NCI-H524 (cell line): ENCODE results near the gene ALDH1L1.
A peak's percentile ranks its signal among the peaks of the same experiment; 100 is the strongest.
"Not testable (repeated sequence)": the region's sequence is repeated elsewhere in the genome, so short reads cannot be mapped to it uniquely, and the experiment has no call there.

Experiments
- DNase-seq, 2 experiments: peaks; one replicate each; lab custom pipeline; 2025; lab: John Stamatoyannopoulos, UW

Gene ALDH1L1

DNA sequence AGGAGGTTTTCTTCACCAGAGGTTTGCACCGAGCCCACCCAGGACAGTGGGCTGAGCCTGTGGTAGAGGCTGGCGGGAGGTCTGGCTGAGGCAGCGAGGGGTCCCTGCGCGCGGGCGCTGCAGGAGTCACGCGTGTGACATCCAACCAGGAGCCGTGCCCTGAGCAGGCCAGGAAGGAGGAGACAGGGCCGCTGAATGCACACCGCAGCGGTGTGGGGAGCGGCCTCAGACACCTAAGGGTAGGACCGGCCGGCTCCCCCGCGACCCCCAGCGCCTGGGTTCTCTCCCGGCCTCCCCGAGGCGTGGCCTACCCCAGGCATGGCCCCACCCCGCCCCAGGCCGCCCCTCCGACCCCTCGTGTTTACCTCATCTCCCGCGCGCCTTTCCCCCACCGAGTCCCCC lies 96.9 kb downstream of the ALDH1L1 start:
- peak; percentile 42 to 77 for DNase-seq

DNA sequence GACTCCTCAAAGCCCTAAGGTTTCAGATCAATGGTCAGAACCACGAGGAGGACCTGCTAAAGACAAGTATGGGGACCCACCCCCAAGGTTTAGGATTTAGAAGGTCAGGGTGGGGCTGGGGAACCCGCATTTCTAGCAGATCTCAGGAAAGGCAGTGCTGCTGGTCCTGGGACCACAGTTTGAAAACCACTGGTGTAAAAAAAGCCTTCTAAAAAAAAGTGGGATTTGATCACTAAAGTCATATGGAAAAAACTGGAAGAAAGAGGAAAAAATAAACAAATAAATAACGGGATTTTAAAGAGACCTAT lies 97.3 kb downstream of the ALDH1L1 start:
- DNase-seq, result no peak

GRCh38 chr3:126082362-126083137 lies 97.8 kb downstream of the ALDH1L1 start:
- no peak for DNase-seq

DNA sequence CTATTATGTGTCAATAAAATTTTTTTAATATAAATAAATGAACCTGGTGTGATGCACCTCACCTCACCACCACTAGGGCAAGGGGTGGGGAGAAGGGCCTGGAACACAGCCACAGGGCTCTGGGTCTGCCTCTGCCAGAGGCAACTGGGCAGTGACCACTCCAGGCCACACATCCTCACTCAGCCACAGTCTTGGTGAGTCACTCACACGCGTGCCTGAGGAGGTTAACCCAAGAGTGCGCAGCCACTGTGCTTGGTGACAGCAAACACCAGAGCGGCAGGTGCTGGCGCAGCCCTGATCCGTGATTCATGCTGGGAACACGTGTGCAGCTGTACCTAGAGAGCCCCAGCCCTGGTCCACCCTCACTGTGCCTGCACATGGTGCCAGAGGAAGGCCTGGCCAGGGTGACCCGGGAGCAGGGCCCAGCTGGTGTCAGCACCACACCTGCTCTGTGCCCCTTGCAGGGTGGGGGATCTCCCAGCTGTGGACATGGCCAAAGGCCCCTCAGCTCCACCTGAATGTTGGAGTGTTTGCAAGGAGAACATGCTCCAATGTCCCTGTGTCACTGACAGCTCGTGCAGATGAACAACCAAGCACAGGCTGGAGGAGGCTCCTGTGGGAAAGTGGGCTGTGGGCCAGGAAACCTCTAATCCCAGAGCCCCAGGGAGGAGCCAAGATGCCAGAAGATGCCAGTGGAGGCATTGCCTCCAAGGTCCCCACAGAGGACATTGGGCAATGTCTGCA lies 98.6 kb downstream of the ALDH1L1 start:
- peak in 1 of 2 experiments; percentile 26 for DNase-seq

GRCh38 chr3:126080970-126081369 lies 99.4 kb downstream of the ALDH1L1 start:
- DNase-seq, result no peak

- DNase-seq, result no peak
These were observed 101.5 kb downstream of the ALDH1L1 start for GRCh38 chr3:126078866-126079265.

DNA sequence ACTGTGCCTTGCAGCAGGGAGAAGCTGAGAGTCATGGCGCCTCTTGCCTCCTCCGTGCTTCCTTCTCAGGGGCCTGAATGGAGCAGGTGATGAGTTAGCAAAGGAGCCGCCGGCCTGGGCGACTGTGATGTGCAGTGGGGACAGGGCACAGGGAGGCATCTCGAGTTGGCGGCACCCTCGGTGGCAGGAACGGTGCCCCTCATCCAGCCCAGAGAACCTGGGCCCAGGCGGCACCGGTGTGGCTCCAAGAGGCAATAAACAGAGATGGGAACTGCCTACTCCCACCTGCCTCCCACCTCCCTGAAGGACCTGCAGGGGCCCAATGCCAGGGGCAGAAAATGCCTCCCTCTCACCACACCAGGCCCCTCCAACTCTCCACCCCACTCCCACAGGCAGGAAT lies 102.6 kb downstream of the ALDH1L1 start:
- no peak for DNase-seq

DNA sequence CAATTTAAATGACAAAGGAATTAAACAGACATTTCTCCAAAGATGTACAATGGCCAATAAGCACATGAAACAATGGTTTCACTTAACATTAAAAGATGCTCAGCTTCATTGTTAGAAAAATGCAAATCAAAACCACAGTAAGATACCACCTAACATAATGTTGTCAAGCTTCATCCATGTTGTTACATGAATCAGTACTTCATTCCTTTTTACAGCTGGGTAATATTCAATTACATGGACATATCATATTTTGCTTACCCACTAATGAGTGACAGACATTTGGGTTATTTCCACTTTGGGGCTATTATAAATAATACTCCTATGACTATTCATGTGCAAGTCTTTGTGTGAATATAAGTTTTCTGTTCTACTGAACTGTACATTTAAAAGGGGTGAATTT lies 104.2 kb downstream of the ALDH1L1 start:
- no peak for DNase-seq

DNA sequence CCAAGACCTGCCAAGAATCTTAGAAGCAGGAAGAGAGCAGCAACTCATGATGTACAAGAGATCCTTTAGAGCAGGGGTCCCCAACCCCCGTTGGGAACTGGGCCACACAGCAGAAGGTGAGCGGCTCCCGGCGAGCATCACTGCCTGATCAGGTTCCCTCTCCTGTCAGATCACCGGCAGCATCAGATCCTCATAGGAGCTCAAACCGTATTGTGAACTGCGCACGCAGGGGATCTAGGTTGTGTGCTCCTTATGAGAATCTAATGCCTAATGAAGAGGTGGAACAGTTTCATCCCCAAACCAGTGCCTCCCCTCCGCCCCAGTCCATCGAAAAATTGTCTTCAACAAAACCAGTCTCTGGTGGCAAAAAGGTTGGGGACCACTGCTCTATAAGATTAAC lies 110.2 kb downstream of the ALDH1L1 start:
- no peak for DNase-seq

GRCh38 chr3:126067959-126068358 lies 112.4 kb downstream of the ALDH1L1 start:
- DNase-seq, result no peak

DNA sequence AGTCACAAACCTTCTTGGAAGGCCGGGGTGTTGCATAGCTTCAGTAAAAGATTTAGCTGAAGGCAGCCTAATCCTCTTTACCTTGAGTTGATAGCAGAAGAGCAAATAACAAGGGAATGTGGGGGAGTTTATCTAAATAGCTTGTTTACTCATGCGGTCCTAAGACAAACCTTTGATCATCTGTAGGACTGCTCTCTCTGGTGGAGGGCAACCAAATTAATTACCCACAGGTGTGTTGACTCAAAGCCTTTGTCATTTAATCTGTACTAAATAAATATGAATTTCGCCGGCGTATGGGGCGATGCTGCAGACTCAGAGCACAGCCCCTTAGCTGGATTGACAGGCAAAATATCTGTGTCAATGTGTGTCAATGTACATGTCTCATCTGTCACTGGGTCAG lies 113.7 kb downstream of the ALDH1L1 start:
- not testable (repeated sequence) for DNase-seq

- DNase-seq, result no peak
These were observed 114.5 kb downstream of the ALDH1L1 start for GRCh38 chr3:126065876-126066275.

- peak in 1 of 2 experiments; percentile 31 for DNase-seq
These were observed 115.6 kb downstream of the ALDH1L1 start for GRCh38 chr3:126064627-126065258.

GRCh38 chr3:126063358-126063965 lies 116.9 kb downstream of the ALDH1L1 start:
- no peak for DNase-seq

GRCh38 chr3:126061301-126062032 lies 118.9 kb downstream of the ALDH1L1 start:
- DNase-seq, result no peak

DNA sequence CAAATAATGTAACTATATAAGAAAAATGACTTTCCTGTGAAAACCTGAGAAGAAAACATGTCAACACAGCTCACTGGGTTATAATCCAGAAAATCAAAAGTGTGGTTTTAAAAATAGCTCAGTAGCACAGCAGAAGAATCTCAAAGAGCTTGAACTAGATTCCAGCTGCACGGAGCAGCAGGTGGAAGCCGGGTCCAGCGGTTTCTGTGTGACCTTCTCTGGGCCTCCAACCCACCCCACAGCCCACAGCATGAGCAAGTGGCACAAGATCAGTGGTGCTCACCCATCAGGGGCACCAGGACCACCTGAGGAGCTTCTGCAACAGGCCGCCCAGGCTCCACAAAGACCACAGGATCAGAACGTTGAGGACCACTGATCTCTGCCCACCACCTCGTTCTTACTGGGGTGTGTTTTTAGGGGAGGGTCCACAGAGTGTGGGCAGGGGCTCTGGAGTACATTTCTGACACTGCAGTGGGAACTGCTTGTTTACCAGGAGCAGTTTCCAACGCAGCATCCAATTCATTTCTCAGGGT lies 119.7 kb downstream of the ALDH1L1 start:
- no peak for DNase-seq

DNA sequence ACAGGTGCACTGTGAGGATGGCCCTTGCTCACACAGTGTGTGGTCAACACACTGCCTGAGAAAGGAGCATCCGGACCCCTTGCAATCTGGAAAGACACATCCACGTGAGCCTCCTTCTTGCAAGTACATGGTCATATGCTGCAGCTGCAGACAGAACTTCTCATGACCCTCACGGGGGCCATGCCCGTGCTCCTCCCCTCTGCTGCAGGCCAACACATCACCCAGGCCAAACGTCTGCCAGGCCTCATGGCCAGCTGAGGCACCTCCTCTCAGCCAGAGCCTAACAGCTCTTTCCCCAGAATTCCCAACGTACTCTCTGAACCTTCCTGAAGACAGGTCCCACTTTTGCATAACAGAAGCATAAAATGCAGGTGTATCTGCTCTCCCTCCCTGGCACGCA lies 121.7 kb downstream of the ALDH1L1 start:
- no peak for DNase-seq

GRCh38 chr3:126057936-126058335 lies 122.5 kb downstream of the ALDH1L1 start:
- DNase-seq, result no peak

DNA sequence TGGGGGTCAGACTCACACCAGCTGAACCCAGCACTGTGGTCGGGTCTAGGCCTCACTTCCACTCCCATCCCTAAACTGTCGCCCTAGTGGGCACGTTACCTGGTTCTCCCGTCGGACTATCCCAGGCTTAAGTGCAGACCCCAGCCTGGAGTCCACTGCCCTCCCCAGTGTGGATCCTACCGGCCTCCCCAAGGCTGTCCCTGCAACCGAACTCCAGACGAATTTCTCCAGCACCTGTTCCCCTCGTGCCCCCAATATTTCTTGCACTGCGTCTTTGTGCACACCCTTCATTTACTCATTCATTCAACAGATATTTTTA lies 122.9 kb downstream of the ALDH1L1 start:
- DNase-seq, result no peak

- no peak for DNase-seq
These were observed 123.5 kb downstream of the ALDH1L1 start for GRCh38 chr3:126056681-126057500.

DNA sequence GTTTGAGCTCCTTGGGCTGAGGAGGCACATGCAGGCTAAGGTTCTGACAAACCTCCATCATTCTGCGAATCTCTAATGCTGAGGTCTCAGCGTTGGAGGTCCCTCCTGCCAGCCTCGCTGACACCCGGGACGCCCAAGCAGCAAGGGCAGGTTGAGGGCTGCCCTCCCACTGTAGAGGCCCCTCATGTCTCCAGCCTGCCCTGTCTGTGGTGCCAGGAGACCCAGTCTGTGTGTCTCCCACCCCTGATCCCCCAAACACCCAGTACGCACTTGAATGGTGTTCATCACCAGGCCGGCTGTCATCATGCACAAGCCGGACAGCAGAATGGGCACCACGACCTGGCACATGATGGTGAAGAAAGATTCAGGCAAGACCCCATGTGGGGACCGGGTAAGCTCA lies 124.3 kb downstream of the ALDH1L1 start:
- no peak for DNase-seq
